Endothelial cell (in vitro differentiated cells): ENCODE measurements around the gene KCNMA1. TPM values are rescaled to one million over a fixed set of nuclear protein-coding genes. Genes with fewer than 3 reads are reported as not detected.

Source experiments
- DNase-seq: peaks from one replicate; pipeline ENCODE4 v3.0.0; 2021; ENCODE audit warnings: low spot score
- H3K27ac Mint-ChIP-seq: one replicate; pipeline ENCODE4 v1.8.0; 2021; ENCODE audit warnings: mixed read lengths, inconsistent platforms; ENCODE audit not compliant: unreplicated experiment
- H3K27me3 Mint-ChIP-seq: one replicate; pipeline ENCODE4 v1.8.0; 2021; ENCODE audit warnings: mild to moderate bottlenecking, moderate library complexity, mixed read lengths, inconsistent platforms; ENCODE audit not compliant: unreplicated experiment
- H3K36me3 Mint-ChIP-seq: one replicate; pipeline ENCODE4 v1.8.0; 2021; ENCODE audit warnings: mild to moderate bottlenecking, low read depth, mixed read lengths, inconsistent platforms; ENCODE audit not compliant: unreplicated experiment
- H3K4me1 Mint-ChIP-seq: one replicate; pipeline ENCODE4 v1.8.0; 2021; ENCODE audit warnings: mild to moderate bottlenecking, mixed read lengths, inconsistent platforms; ENCODE audit not compliant: unreplicated experiment
- H3K4me3 Mint-ChIP-seq: one replicate; pipeline ENCODE4 v1.8.0; 2021; ENCODE audit warnings: mild to moderate bottlenecking, mixed read lengths, inconsistent platforms; ENCODE audit not compliant: unreplicated experiment
- H3K9me3 Mint-ChIP-seq: one replicate; pipeline ENCODE4 v1.8.0; 2021; ENCODE audit warnings: mixed read lengths, inconsistent platforms; ENCODE audit not compliant: unreplicated experiment
- CTCF ChIP-seq: fragments of 200-600 bp; sonication (generic); IDR thresholded peaks from one replicate; pipeline ENCODE4 v1.5.0; 2021; ENCODE audit warnings: antibody characterized with exemption; ENCODE audit not compliant: unreplicated experiment
- total RNA-seq: library from RNA; stranded (reverse); fragmentation: NEBNext Ultra II Directional; extraction: Animal tissue kit (Norgen Biotek cat#: 25700); gene quantifications from one replicate; pipeline ENCODE4 v1.2.1, GENCODE V29; 2021; ENCODE audit not compliant: unreplicated experiment

KCNMA1 gene
- total RNA-seq, 1 donor from 2014 or later = 5.1 TPM

GRCh38 chr10:77185696-77186095, 451.9 kb downstream of the KCNMA1 start:
- Mint-ChIP-seq H3K4me1 (peaks cover 27% of the 10 kb centered on the region), H3K36me3 (no peaks in the 10 kb centered on the region), H3K27me3 (no peaks in the 10 kb centered on the region), H3K9me3 (no peaks in the 10 kb centered on the region), H3K27ac (no peak overlapping the region), H3K4me3 (no peak overlapping the region)
- no peak for TF ChIP-seq CTCF
- DNase-seq = no peak

GRCh38 chr10:77182803-77183202, 454.8 kb downstream of the KCNMA1 start:
- H3K9me3 Mint-ChIP-seq = no peaks in the 10 kb centered on the region
- H3K27ac Mint-ChIP-seq = no peak overlapping the region
- H3K27me3 Mint-ChIP-seq = no peaks in the 10 kb centered on the region
- no peak overlapping the region for H3K4me3 Mint-ChIP-seq
- TF ChIP-seq CTCF = no peak
- no peaks in the 10 kb centered on the region for H3K36me3 Mint-ChIP-seq
- no peak for DNase-seq
- H3K4me1 Mint-ChIP-seq = peaks cover 12% of the 10 kb centered on the region

- H3K27ac Mint-ChIP-seq = no peak overlapping the region
Observed at GRCh38 chr10:77180794-77181193, 456.8 kb downstream of the KCNMA1 start.

GRCh38 chr10:77180104-77180503, 457.5 kb downstream of the KCNMA1 start:
- H3K4me1 Mint-ChIP-seq = no peaks in the 10 kb centered on the region
- H3K4me3 Mint-ChIP-seq = no peak overlapping the region
- DNase-seq = no peak
- TF ChIP-seq CTCF = no peak
- no peak overlapping the region for H3K27ac Mint-ChIP-seq
- H3K9me3 Mint-ChIP-seq = no peaks in the 10 kb centered on the region
- H3K27me3 Mint-ChIP-seq = no peaks in the 10 kb centered on the region
- no peaks in the 10 kb centered on the region for H3K36me3 Mint-ChIP-seq

More at GRCh38 chr10:77180794-77181193, 456.8 kb downstream of the KCNMA1 start:
- Mint-ChIP-seq H3K27me3 (no peaks in the 10 kb centered on the region), H3K4me1 (no peaks in the 10 kb centered on the region), H3K36me3 (no peaks in the 10 kb centered on the region), H3K9me3 (no peaks in the 10 kb centered on the region), H3K4me3 (no peak overlapping the region)
- TF ChIP-seq CTCF = no peak
- no peak for DNase-seq

- H3K27me3 Mint-ChIP-seq = no peaks in the 10 kb centered on the region
- no peaks in the 10 kb centered on the region for H3K9me3 Mint-ChIP-seq
- TF ChIP-seq CTCF = no peak
- no peaks in the 10 kb centered on the region for H3K36me3 Mint-ChIP-seq
- DNase-seq = no peak
- H3K27ac Mint-ChIP-seq = no peak overlapping the region
- no peaks in the 10 kb centered on the region for H3K4me1 Mint-ChIP-seq
- no peak overlapping the region for H3K4me3 Mint-ChIP-seq
Observed at GRCh38 chr10:77179015-77179695, 458.5 kb downstream of the KCNMA1 start.
